ENCODE data around the gene TMEM94. TPM values are rescaled to one million over a fixed set of nuclear protein-coding genes. Genes with fewer than 3 reads are reported as not detected.
A peak's percentile ranks its signal among the peaks of the same experiment; 100 is the strongest.
"Not testable (repeated sequence)": the region's sequence is repeated elsewhere in the genome, so short reads cannot be mapped to it uniquely, and the experiment has no call there.

Gene TMEM94
- 49.7 and 53.9 TPM in 2 replicates for total RNA-seq (2014; rRNA removed; shearing (Covaris generic))

DNA sequence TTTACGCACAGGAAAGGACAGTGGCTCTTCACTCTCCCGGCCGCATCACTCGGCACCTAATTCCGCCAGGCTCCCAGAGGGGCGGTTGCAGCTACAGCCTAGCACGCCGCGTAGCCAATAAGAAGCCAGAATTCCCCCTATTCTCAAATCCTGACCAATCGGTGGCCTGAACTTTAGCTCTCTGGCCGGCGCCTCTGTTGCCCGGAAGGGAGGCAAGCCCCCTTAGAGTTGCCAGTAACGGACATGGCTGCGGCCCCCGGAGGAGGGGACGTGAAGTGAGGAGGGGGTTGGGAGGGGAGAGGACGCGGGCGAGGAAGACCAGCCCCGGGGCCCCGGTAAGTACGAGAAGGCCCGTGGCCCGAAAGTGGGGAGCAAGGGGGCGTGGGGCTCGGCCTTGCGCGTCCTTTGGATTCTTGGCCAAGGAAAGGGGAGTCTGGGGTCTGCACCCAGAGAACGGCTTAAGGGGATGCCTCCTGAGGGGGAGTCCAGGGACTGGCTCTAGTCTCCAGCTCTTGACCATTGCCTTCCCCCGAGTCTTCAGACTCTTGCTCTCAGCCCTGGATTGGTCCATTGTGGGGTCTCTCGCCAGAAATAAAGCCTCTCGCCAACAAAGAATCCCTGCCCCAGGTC, at the start of gene TMEM94:
TMEM94 (plus strand) TSS at position 219 of the 630 bp plus-strand sequence. CDS start 15,271 bp downstream, outside the sequence.
- peak; percentile 99 for DNase-seq (ENCODE audit: low spot score)

DNA sequence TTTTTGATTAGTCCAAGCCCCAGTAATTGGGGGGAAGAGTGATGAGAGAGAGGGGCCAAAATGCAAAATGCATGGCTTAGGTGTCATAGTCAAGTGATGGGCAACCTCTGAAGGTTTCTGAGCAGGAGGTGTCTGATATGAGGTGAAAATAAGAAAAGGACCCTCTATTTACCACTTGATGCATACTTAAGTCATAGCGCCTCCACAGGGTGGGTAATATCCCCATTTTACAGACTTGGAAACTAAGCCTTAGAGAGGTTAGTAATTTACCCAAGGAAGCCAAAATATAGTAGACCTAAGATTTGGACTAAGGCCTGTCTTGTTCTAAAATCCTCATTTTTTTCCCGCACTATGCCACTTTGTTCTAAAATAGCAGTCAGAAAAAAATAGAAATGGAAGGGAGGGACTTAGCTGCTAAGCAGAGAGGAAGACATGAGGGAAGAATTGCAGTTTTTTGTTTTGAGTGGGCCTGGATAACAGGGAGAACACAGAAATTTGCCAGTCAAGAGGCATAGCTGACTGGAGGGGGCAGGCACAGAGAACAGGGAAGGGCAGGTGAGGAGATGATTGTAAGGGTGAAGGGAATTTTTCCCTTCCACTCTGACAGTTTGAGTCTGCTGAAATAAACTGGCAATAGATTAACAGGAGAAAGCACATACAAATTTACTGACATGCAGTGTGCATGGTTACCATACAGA, 48.6 kb upstream of the TMEM94 start:
- DNase-seq (ENCODE audit: low spot score) = no peak

DNA sequence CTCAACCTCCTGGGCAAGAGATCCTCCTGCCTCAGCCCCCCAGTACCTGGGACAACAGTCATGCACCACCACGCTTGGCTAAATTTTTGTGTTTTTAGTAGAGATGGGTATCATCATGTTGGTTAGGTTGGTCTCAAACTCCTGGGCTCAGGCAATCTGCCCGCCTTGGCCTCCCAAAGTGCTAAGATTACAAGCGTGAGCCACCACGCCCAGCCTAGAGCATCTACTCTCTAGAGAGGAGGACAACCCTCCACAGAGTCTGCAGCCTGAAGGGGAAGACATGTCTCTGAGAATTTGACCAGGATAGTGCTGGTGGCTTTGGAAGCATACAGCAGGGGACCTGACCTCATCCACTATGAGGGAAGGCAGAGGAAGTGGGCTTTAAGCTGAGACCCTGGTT, 46.3 kb upstream of the TMEM94 start:
- DNase-seq (ENCODE audit: low spot score) = no peak

DNA sequence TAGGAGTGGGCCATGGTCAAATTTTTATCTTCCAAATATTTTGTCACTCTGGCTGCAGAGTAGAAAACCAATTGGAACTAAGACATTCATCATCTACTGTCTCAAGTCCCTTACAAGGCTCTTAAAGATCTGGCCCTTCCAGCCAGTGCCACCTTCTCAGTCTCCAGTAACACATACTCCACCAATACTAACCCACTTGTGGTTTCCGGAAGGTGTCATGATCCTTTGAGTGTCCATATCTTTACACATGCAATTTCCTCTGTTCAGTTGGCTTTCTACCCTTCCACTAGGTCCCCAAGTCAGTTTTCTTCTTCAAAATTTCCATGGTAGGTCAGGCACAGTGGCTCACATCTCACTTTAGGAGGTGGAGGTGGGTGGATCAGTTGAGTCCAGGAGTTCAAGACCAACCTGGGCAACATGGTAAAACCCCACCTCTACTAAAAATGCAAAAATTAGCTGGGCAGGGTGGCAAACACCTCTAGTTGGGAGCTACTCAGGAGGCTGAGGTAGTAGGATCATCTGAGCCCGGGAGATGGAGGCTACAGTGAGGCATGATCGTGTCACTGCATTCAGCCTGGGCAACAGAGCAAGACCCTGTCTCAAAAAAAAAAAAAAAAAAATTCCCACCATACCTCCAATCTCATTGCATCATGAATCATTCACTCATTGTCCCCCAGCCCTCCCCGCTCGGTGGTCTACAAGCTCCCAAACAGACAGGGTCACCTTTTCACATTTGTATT, 44.9 kb upstream of the TMEM94 start:
- DNase-seq (ENCODE audit: low spot score) = no peak

DNA sequence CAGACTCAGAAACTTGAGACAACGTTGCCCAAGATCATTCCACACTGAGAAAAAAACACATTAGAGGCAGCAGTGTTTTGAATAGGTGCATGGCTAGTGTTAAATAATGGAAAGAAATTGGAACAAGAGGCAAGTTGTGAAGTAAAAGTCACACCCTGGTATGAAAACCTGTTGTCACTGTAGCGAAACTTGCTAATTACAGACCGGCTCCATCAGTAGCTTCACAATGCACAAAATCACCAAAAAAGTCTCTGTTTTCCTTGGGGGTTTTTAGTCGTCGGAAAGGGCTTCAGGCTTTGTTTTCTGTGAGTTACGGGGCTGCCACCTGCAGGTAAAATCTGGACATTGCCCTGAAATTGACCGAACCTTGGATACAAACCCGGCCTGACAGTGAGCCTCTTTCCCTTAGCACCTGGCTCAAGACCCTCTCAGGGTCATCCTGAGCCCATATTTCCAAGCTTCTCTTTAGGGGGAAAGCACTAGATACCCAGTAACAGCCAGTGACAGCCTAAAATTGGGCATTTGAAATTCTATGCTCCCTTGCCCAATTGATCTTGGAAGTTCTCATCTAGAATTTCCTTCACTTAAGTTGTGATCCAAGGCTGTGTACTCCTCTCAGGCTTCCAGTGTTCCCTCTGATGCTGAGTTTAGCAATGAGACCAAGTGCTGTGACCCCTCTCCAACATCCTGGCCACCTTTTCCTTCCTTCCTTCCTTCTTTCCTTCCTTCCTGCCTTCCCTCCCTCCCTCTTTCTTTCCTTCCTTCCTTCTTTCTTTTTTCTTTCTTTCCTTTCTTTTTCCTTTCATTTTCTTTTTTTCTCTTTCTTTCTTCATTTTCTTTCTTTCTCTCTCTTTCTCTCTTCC, 43.7 kb upstream of the TMEM94 start:
- DNase-seq (ENCODE audit: low spot score) = peak; percentile 58

DNA sequence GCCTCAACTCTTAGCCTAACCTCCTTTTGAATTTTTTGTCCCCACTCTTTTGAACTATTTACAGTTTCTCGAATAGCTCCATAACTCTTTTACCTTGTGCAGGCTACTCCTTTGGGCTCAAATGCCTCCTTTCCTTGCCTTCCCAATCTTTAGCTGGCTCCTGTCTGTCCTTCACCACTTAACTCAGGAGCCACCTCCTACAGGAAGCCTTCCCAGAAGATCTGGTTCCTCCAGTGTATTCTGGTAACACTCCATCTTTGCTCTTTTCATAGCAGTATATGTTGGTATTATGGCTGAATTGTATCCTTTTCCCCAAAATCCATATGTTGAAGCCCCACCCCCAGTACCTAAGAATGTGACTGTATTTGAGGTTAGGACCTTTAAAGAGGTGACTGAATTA, 41.9 kb upstream of the TMEM94 start:
- DNase-seq (ENCODE audit: low spot score) = no peak

DNA sequence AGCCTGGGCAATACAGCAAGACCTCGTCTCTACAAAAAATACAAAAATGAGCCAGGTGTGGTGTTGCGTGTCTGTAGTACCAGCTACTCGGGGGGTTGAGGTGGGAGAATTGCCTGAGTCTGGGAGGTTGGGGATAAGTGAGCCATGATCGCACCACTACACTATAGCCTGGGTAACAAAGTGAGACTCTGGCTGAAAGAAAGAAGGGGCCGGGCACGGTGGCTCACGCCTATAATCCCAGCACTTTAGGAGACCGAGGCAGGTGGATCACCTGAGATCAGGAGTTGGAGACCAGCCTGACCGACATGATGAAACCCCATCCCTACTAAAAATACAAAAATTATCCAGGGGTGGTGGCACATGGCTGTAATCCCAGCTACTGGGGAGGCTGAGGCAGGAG, 40.4 kb upstream of the TMEM94 start:
- DNase-seq (ENCODE audit: low spot score) = no peak

DNA sequence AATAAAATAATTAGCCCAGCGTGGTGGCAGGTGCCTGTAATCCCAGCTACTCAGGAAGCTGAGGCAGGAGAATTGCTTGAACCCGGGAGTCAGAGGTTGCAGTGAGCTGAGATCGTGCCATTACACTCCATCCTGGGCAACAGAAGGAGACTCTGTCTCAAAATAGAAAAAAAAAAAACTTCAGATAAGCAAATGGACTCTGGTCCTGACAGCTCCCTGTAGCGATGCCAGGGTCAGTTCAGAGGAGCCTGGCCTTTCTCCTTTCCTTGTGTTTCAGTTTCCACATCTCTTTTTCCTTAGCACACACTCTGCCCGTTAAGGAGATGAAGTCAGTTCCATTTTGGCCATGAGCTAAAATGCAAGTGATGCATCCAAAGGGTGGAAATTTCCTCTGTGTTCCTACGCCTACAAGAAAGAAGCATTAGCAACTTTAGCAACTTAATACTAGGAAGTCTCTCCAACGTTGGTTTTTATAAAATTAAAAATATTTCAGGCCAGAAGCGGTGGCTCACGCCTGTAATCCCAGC, 39.3 kb upstream of the TMEM94 start:
- DNase-seq (ENCODE audit: low spot score) = no peak

DNA sequence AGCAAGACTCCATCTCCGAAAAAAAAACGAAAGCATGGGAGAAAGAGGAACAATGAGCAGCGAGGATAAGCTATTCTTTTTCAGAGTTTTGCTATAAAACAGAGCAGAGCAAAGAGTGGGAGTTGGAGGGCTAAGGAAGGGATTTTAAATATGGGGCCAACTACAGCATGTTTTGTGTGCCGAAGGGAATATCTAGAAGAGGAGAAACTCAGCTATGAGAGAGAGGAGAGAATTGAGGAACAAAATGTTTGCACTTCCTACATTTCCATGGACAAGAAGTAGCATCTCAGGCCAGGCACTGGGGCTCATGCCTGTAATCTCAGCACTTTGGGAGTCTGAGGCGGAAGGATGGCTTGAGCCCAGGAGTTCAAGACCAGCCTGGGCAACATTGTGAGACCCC, 37.9 kb upstream of the TMEM94 start:
- no peak for DNase-seq (ENCODE audit: low spot score)

DNA sequence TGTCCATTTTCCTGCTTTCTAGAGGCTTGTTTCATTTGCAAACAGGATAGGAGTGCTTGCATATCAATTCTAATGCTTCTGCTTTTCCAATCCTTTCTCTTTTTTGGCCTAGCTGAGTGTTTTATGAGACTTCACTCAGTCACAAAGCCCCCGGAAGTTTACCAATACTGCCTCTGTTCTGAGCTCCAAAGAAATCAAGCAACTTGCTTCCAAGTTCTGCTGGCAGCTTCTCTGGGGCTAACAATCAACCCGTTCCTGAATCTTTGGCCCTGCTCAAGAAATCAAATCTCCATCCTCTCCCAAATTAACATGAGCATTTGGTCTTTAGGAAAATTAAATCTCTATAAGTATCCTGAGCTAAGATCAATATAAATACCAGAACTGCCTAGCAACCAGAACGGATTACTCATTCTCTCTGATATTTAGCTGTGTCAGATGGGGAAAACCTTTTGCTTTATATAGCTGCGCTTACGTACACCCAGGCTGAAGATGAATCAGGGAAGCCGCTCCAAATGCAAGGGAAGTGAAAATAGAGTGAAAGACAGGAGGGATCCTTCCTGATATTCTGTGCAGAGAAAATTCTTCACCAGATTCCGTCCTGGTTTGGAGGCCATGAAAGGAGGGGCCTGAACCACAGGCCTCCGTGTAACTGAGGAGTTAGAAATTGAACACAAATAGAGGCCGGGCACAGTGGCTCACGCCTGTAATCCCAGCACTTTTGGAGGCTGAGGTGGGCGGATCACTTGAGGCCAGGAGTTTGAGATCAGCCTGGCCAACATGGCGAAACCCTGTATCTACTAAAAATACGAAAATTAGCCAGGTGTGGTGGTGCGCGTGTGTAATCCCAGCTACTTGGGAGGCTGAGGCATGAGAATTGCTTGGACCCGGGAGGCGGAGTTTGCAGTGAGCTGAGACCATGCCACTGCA, 27.6 kb upstream of the TMEM94 start:
- peak; percentile 70 for DNase-seq (ENCODE audit: low spot score)

DNA sequence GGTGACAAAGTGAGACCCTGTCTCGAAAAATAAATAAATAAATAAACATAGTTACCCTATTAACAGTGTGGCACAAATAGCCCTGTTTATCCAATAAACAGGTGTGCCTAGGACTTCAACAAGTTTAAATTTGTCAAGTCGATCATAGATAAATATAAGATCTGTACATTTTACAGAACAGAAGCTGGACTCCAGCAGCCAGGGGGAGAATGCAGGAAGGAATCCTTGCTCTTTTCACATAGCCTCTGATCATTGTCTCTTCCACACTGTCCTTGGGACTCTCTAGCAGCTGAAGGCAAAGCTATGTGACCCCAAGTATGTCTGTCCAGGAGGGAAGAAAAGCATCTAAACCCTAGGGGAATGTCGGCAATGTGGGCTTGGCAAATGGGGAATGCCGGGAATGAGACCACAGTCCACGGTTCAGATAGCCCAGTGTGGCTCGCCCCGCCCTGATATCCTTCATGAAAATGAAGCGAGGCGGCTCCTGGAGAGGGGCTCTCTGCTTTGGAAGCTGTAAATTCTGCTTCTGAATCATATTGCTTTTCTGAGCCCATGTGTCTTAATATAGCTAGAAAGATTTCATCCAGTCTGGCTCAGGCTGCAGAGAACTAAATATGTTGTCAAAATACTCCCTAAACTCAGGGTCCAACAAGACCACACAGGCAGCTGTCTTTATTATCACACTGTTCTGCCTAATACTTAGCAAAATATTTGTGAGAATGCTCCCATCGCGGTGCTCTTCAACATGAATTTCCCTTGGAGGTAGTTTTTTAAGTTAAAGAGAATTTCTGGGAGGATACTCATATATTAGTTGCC, 26.1 kb upstream of the TMEM94 start:
- DNase-seq (ENCODE audit: low spot score) = peak; percentile 83

DNA sequence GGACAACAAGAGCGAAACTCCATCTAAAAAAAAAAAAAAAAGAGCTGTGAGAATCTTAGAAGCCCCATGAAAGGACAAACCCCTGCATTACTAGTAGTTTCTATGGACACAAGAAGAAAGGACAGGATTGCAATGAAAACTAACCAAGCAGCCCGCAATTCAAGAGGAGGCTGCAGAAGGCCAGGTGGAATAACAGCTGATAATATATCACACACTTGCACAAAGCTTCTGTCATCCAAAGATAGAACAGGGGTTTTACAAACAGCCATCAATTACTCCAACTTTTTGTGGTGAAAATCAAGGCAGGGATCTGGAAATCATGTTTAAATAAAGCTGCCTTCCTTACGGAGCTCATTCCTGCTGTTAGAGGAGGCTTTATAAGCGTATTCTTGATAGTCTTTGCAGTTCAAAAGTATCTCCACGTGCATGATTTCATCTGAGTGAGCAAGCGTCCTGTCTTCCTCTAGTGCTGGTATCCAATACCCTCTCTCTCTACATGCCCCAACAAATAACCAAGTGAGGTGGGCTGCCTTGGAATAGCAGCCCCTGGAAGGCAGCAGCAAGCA, 23.1 kb upstream of the TMEM94 start:
- no peak for DNase-seq (ENCODE audit: low spot score)

DNA sequence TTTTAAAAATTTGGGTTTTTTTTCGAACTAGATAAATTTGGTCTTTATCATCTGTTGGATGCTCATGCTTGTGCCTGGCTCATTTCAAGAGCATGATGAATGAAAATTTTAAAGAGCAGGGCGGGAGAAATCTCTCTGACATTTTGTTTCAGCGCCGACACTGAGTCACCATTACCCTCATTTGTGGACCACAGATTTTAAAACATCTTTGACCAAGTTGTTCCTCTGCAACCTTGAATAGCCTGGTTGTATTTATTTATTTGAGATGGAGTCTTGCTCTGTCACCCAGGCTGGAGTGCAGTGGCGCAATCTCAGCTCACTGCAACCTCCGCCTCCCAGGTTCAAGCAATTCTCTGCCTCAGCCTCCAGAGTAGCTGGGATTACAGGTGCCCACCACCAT, 22.0 kb upstream of the TMEM94 start:
- DNase-seq (ENCODE audit: low spot score) = not testable (repeated sequence)

DNA sequence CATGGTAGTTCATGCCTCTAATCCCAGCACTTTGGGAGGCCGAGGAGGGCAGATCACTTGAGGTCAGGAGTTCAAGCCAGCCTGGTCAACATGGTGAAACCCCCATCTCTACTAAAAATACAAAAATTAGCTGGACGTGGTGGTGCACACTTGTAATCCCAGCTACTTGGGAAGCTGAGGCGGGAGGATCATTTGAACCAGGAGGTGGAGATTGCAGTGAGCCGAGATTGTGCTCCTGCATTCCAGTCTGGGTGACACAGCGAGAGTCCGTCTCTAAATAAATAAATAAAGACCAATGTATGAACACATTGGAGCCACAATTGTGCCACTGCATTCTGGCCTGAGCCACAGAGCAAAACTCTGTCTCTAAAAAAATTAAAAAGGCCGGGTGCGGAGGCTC, 19.0 kb upstream of the TMEM94 start:
- DNase-seq (ENCODE audit: low spot score) = not testable (repeated sequence)

DNA sequence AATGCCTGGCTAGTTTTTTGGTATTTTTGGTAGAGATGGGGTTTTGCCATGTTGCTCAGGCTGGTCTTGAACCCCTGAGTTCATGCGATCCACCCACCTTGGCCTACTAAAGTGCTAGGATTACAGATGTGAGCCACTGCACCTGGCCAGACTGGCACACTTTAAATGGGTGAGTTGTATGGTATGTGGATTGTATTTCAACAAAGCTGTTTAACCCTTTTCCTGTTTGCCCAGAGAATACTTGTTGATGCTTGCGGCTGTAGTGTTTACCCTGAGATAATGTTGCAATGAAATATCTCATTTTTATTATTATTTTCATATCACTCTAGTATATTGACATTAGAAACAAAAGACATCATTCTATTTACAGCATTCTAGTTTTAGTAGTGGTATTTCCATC, 17.1 kb upstream of the TMEM94 start:
- DNase-seq (ENCODE audit: low spot score) = no peak

DNA sequence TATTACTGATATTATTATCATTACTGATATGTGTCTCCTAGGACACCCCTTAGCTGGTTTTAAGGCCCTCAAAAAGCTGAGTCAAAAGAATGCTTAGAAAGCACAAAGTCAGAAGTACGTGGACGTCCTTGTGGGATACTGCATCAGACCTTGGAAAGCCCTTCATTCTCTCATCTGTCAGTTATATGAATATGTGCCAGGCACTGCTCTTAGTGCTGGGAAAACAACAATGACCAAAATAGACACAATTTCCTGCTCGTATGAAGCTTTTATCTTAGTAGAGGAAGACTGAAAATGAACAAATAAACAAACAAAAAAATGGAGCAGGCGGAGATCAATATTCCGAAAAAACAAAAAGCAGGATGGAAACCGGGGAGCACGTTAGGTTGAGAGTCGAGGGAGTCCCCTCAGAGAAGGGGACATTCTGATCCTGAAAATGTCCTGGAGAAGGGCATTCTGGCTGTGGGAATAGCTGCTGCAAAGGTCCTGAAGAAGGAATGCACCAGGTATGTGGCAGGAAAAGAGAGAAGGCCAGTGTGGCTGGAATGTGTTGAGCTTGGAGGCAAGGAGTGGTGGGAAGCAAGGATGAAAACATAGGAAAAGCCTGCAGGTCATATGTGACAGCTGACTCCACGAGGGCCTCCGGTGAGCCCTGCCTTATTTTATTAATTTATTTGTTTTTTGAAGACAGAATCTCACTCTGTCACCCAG, 15.5 kb upstream of the TMEM94 start:
- no peak for DNase-seq (ENCODE audit: low spot score)

DNA sequence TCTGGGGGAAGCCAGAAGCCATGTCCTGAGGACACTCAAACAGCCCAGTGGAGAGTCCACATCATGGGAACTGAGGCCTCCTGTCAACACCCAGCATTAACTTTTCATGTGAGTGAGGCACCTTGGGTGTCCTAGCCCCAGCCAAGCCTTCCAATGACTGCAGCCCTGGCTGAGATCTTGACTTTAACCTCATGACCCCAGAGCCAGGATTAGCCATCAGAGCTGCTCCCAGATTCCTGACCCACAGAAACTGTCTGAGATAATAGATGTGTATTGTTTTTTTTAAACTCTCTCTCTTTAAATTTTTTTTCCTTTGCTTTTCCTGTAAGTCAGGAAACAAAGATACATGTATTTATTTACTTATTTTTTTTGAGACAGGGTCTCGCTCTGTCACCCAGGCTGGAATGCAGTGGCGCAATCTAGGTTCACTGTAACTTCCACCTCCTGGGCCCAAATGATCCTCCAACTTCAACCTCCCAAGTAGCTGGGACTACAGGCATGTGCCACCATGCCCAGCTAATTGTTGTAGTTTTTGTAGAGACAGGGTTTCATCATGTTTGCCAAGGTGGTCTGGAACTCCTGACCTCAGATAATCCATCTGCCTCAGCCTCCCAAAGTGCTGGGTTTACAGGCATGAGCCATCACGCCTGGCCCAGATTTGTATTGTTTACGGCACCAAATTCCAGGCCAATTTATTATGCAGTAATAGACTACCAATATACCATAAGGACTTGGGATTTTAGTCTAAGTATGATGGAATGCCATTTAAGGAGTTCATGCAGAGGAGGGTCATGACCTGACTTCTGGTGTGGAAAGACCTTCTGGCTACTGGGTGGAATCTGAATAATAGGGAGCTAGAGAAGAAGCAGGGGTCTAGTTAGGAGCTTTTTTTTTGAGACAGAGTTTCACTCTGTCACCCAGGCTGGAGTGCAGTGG, 14.0 kb upstream of the TMEM94 start:
- no peak for DNase-seq (ENCODE audit: low spot score)

DNA sequence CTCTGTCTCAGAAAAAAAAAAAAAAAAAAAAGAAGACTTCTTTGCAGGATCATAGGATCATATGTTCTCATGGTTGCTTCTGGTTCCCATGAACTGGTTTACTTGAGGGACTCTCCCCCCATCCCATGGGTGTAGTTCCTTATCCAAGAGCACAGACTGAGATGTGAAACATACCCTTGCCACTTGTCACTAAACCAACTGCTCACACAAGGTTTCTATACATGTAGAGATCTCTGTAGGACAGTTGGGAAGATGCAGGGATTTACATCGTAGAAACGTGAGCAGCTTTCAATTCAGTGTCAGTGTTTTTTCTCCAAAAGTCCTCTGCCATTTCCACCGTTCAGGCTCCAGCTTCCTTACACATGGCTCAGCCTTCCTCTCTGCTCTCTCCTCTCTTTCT, 11.1 kb upstream of the TMEM94 start:
- no peak for DNase-seq (ENCODE audit: low spot score)

Data from A172 (cell line).